HFF-Myc (cell line): Measurements from ENCODE around the gene TGM1.

Experiments
- DNase-seq: peaks from one replicate; pipeline ENCODE4 v3.0.0-alpha.2; 2011; ENCODE audit warnings: low read depth; ENCODE audit errors: extremely low read depth
- H3K4me3 ChIP-seq: replicated peaks from 2 replicates; pipeline ENCODE4 v1.5.1; 2011; ENCODE audit warnings: low read depth, mild to moderate bottlenecking, control low read depth, low read length
- CTCF ChIP-seq: IDR thresholded peaks from 2 replicates; pipeline ENCODE4 v1.5.1; 2012; ENCODE audit warnings: mild to moderate bottlenecking, low read depth, low read length, control low read depth; ENCODE audit errors: missing control alignments

Gene TGM1

GRCh38 chr14:24254630-24255392 lies 8.2 kb downstream of the TGM1 start:
- no peak overlapping the region for H3K4me3 ChIP-seq
- no peak for DNase-seq
- no peak for TF ChIP-seq CTCF

GRCh38 chr14:24253936-24254335 lies 9.0 kb downstream of the TGM1 start:
- no peak for DNase-seq
- no peak overlapping the region for H3K4me3 ChIP-seq
- no peak for TF ChIP-seq CTCF

- DNase-seq = no peak
- no peak for TF ChIP-seq CTCF
Measured at GRCh38 chr14:24252289-24253124, 10.5 kb downstream of the TGM1 start.

GRCh38 chr14:24251880-24252288 lies 11.1 kb downstream of the TGM1 start:
- no peak overlapping the region for H3K4me3 ChIP-seq
- DNase-seq = no peak
- TF ChIP-seq CTCF = no peak

More at GRCh38 chr14:24252289-24253124, 10.5 kb downstream of the TGM1 start:
- no peak overlapping the region for H3K4me3 ChIP-seq

- no peak for DNase-seq
- no peak overlapping the region for H3K4me3 ChIP-seq
- no peak for TF ChIP-seq CTCF
Measured at GRCh38 chr14:24250354-24250753, 12.6 kb downstream of the TGM1 start.

- H3K4me3 ChIP-seq = no peak overlapping the region
- no peak for TF ChIP-seq CTCF
- DNase-seq = no peak
Measured at GRCh38 chr14:24249230-24250021, 13.6 kb downstream of the TGM1 start.
